Neuronal stem cell (in vitro differentiated cells): ENCODE data around the gene ENOX1.

ENCODE experiments used
- DNase-seq: peaks from one replicate; pipeline ENCODE4 v3.0.0-alpha.2; 2013; ENCODE audit warnings: low spot score
- H2AFZ ChIP-seq: one replicate; pipeline ENCODE4 v1.6.1; 2013; ENCODE audit warnings: mild to moderate bottlenecking, low read length, inconsistent platforms
- H2AK5ac ChIP-seq: 2 replicates; pipeline ENCODE4 v1.6.1; 2013; ENCODE audit warnings: low read depth, mild to moderate bottlenecking, inconsistent platforms, low read length, moderate library complexity, mixed read lengths
- H2BK120ac ChIP-seq: 2 replicates; pipeline ENCODE4 v1.6.1; 2013; ENCODE audit warnings: low read depth, mild to moderate bottlenecking, inconsistent platforms, low read length, moderate library complexity, mixed read lengths
- H2BK12ac ChIP-seq: one replicate; pipeline ENCODE4 v1.6.1; 2013; ENCODE audit warnings: low read length, inconsistent platforms
- H2BK15ac ChIP-seq: 2 replicates; pipeline ENCODE4 v1.6.1; 2013; ENCODE audit warnings: mild to moderate bottlenecking, low read length, inconsistent platforms, mixed read lengths
- H2BK5ac ChIP-seq: one replicate; pipeline ENCODE4 v1.6.1; 2013; ENCODE audit warnings: inconsistent platforms, mild to moderate bottlenecking, low read length, moderate library complexity
- H3K14ac ChIP-seq: one replicate; pipeline ENCODE4 v1.6.1; 2013; ENCODE audit warnings: low read length, inconsistent platforms
- H3K18ac ChIP-seq: 2 replicates; pipeline ENCODE4 v1.6.1; 2013; ENCODE audit warnings: low read length, inconsistent platforms
- H3K23ac ChIP-seq: 2 replicates; pipeline ENCODE4 v1.6.1; 2013; ENCODE audit warnings: low read depth, mild to moderate bottlenecking, mixed read lengths, low read length, inconsistent platforms; ENCODE audit not compliant: poor library complexity
- H3K27ac ChIP-seq: replicated peaks from 3 replicates; pipeline ENCODE4 v1.5.1; 2013; ENCODE audit warnings: low read length, inconsistent platforms
- H3K27me3 ChIP-seq, 3 experiments: 2 replicates each; pipeline ENCODE4 v1.6.1; 2013; ENCODE audit warnings: low read length in 3 of 3, mild to moderate bottlenecking in 2 of 3, inconsistent platforms in 1 of 3, low read depth in 1 of 3, mixed read lengths in 1 of 3, moderate library complexity in 1 of 3; ENCODE audit not compliant: control insufficient read depth in 3 of 3, insufficient read depth in 3 of 3
- H3K36me3 ChIP-seq, 2 donors: replicated peaks in 1 of 2; 2 replicates each; pipeline ENCODE4 v1.6.1; 2013; ENCODE audit warnings: low read length in 2 of 2; ENCODE audit not compliant: control insufficient read depth in 2 of 2, insufficient read depth in 2 of 2
- H3K4ac ChIP-seq: 2 replicates; pipeline ENCODE4 v1.6.1; 2013; ENCODE audit warnings: inconsistent platforms, mild to moderate bottlenecking, low read length, moderate library complexity
- H3K4me1 ChIP-seq, 2 donors: 1 replicate in 1 of 2; 2 replicates in 1 of 2; pipeline ENCODE4 v1.6.1; 2013; ENCODE audit warnings: low read length in 2 of 2, low read depth in 1 of 2; ENCODE audit not compliant: control insufficient read depth in 2 of 2, insufficient read depth in 1 of 2
- H3K4me2 ChIP-seq: one replicate; pipeline ENCODE4 v1.6.1; 2013; ENCODE audit warnings: mild to moderate bottlenecking, low read length, inconsistent platforms; ENCODE audit not compliant: insufficient read depth, poor library complexity, severe bottlenecking
- H3K4me3 ChIP-seq, 2 donors: 2 replicates each; pipeline ENCODE4 v1.5.1; 2013; ENCODE audit warnings: low read length in 2 of 2, mild to moderate bottlenecking in 2 of 2, inconsistent platforms in 1 of 2, moderate library complexity in 1 of 2
- H3K79me1 ChIP-seq: one replicate; pipeline ENCODE4 v1.6.1; 2013; ENCODE audit warnings: low read depth, mild to moderate bottlenecking, inconsistent platforms, low read length, moderate library complexity
- H3K9ac ChIP-seq: one replicate; pipeline ENCODE4 v1.6.1; 2013; ENCODE audit warnings: mild to moderate bottlenecking, low read depth, low read length, inconsistent platforms; ENCODE audit not compliant: poor library complexity
- H3K9me3 ChIP-seq, 2 donors: replicated peaks in 1 of 2; 2 replicates each; pipeline versions ENCODE3 to v1.6.1; 2013; ENCODE audit warnings: low read length in 2 of 2, mild to moderate bottlenecking in 2 of 2, inconsistent platforms in 1 of 2, low read depth in 1 of 2, mixed read lengths in 1 of 2, moderate library complexity in 1 of 2; ENCODE audit not compliant: control insufficient read depth in 2 of 2, insufficient read depth in 1 of 2
- H4K8ac ChIP-seq: one replicate; pipeline ENCODE4 v1.6.1; 2013; ENCODE audit warnings: low read depth, mild to moderate bottlenecking, inconsistent platforms, low read length, moderate library complexity
- H4K91ac ChIP-seq: one replicate; pipeline ENCODE4 v1.6.1; 2013; ENCODE audit warnings: low read length, low read depth, mild to moderate bottlenecking, inconsistent platforms; ENCODE audit not compliant: poor library complexity
- WGBS, 2 donors: extraction: QIAGEN DNeasy Blood & Tissue Kit; methylation state at CpG; one replicate each; pipeline ENCODE4 v1.1.7; 2013; ENCODE audit warnings: missing lambda C conversion rate in 2 of 2, mixed read lengths in 1 of 2; ENCODE audit not compliant: insufficient read length in 2 of 2, insufficient replicate concordance in 1 of 2; ENCODE audit errors: extremely low coverage in 2 of 2; 5-methylcytosine and 5-hydroxymethylcytosine counted together

ENOX1 gene

DNA sequence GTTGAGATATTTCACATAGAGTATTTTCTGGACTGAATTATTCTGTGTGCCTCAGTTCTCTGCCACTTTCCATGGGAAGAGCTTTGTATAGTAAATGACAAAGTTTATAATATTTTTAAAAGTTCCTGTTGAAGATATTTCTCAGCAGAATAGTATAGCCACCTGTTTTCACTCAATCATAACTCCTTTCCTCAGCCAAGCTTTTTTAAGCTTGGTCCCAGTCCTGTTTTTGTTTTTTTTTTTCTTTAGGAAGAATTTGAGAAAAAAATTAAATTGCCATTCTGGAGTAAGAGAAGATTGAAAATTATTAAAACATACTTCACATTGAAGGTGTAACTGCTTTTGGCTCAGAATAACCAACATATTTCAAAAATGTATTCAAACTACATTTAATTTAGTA lies 55.5 kb downstream of the ENOX1 start:
- Histone ChIP-seq H4K8ac (no peak overlapping the region), H3K4me2 (no peak overlapping the region), H3K4me3 (no peak overlapping the region), H2AK5ac (no peak overlapping the region), H3K79me1 (no peaks in the 10 kb centered on the region), H3K27ac (no peak overlapping the region), H2AFZ (no peak overlapping the region), H3K23ac (no peak overlapping the region), H3K4ac (no peak overlapping the region), H3K4me1 (peaks cover 5 to 6% of the 10 kb centered on the region in 2 donors), H2BK120ac (no peak overlapping the region), H3K14ac (no peak overlapping the region), H4K91ac (no peak overlapping the region), H3K18ac (no peak overlapping the region), H3K36me3 (no peaks in the 10 kb centered on the region), H2BK15ac (no peak overlapping the region), H3K9me3 (no peaks in the 10 kb centered on the region), H3K27me3 (no peaks in the 10 kb centered on the region), H2BK5ac (no peak overlapping the region), H3K9ac (no peak overlapping the region), H2BK12ac (no peak overlapping the region)
- no peak for DNase-seq

DNA sequence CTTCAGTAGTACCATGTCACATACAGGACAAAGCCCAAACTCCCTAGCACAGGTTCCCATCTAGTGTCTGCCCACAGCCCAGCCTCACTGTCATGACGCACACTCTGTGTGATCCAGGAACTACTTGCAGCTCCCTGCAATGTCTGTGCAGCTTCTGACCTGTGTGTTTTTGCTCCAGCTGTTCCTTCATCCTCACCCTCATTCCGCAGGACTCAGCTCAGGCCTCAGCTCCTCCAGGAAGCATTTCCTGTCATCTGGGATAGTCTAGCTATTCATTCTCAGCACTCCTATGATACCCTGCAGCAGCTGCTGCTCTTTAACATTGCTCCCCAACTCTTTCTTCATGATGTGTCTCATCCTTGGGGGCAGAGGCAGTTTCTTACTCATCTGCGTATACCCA lies 56.1 kb downstream of the ENOX1 start:
- no peaks in the 10 kb centered on the region for H3K36me3 ChIP-seq
- H3K4me3 ChIP-seq: no peak overlapping the region
- H3K9ac ChIP-seq: no peak overlapping the region
- no peaks in the 10 kb centered on the region for H3K9me3 ChIP-seq
- H2BK5ac ChIP-seq: no peak overlapping the region
- no peak overlapping the region for H3K18ac ChIP-seq
- H3K4me1 ChIP-seq: peaks cover 5 to 6% of the 10 kb centered on the region in 2 donors
- no peak for DNase-seq
- H2BK120ac ChIP-seq: no peak overlapping the region
- no peak overlapping the region for H2AK5ac ChIP-seq
- no peaks in the 10 kb centered on the region for H3K79me1 ChIP-seq
- H2AFZ ChIP-seq: peak overlapping the region; percentile 39
- H4K8ac ChIP-seq: no peak overlapping the region
- H3K4ac ChIP-seq: no peak overlapping the region
- H3K14ac ChIP-seq: no peak overlapping the region
- no peak overlapping the region for H3K23ac ChIP-seq
- no CpG with 5 or more reads among the region's 3 CpGs for WGBS, 2 donors
- H2BK15ac ChIP-seq: no peak overlapping the region
- H3K27ac ChIP-seq: no peak overlapping the region
- H2BK12ac ChIP-seq: no peak overlapping the region
- H4K91ac ChIP-seq: no peak overlapping the region
- H3K27me3 ChIP-seq: no peaks in the 10 kb centered on the region
- H3K4me2 ChIP-seq: no peak overlapping the region

DNA sequence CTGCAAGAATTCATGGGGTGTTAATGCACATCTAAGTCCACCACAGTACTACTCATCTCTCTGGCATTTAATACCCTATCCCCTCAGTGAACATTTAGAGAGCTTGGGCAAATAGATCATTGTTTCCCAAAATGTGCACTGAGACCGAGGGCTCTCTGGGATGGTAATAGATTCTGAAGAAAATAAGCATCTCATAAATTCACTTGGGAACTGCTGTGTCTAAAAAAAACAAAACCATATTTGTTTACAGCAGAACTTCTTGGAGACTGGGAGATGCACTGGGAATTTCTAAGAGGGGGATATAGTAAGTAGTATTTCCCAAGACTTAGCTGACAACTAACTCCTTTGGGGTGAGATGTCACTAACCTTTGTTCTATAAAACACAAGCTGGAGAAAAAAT lies 58.4 kb downstream of the ENOX1 start:
- no peak overlapping the region for H2AK5ac ChIP-seq
- H2BK5ac ChIP-seq: no peak overlapping the region
- no peak overlapping the region for H3K27ac ChIP-seq
- DNase-seq: no peak
- H3K18ac ChIP-seq: no peak overlapping the region
- no peaks in the 10 kb centered on the region for H3K79me1 ChIP-seq
- H2AFZ ChIP-seq: no peak overlapping the region
- no peaks in the 10 kb centered on the region for H3K9me3 ChIP-seq
- H3K23ac ChIP-seq: no peak overlapping the region
- no peak overlapping the region for H3K4me2 ChIP-seq
- peaks cover 6 to 7% of the 10 kb centered on the region in 2 donors for H3K4me1 ChIP-seq
- H2BK120ac ChIP-seq: no peak overlapping the region
- no peak overlapping the region for H4K91ac ChIP-seq
- no peak overlapping the region for H3K4ac ChIP-seq
- H3K4me3 ChIP-seq: no peak overlapping the region
- no peak overlapping the region for H3K9ac ChIP-seq
- H2BK12ac ChIP-seq: no peak overlapping the region
- no peak overlapping the region for H2BK15ac ChIP-seq
- H3K14ac ChIP-seq: no peak overlapping the region
- no peaks in the 10 kb centered on the region for H3K36me3 ChIP-seq
- WGBS, 2 donors: no CpG with 5 or more reads among the region's 1 CpG
- no peaks in the 10 kb centered on the region for H3K27me3 ChIP-seq
- H4K8ac ChIP-seq: no peak overlapping the region

DNA sequence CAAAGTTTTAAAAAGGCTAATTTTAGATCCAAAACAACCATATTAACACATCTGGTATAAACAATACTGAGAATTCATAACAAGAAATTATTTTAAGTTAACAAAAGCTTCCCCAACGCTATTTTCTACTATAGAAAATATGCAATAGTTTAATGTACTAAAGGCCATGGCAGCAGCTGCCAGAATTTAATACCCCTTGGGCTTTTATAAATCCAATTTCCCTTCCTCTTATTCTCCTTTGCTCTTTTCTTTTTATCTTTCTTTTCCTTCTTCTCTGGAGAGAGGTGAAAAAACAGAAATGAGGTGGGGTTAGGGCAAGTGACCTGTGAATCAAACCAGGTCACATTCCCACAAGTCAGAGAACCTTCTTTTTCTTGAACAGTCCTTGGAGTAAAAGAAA lies 58.9 kb downstream of the ENOX1 start:
- no peak overlapping the region for H2AK5ac ChIP-seq
- H4K91ac ChIP-seq: no peak overlapping the region
- H3K36me3 ChIP-seq: no peaks in the 10 kb centered on the region
- no peaks in the 10 kb centered on the region for H3K79me1 ChIP-seq
- DNase-seq: no peak
- H3K14ac ChIP-seq: no peak overlapping the region
- no peak overlapping the region for H3K27ac ChIP-seq
- no peaks in the 10 kb centered on the region for H3K9me3 ChIP-seq
- H2BK15ac ChIP-seq: no peak overlapping the region
- H3K9ac ChIP-seq: no peak overlapping the region
- H3K4ac ChIP-seq: no peak overlapping the region
- H3K4me3 ChIP-seq: no peak overlapping the region
- H4K8ac ChIP-seq: no peak overlapping the region
- H2BK12ac ChIP-seq: no peak overlapping the region
- peaks cover 6 to 7% of the 10 kb centered on the region in 2 donors for H3K4me1 ChIP-seq
- no peak overlapping the region for H3K23ac ChIP-seq
- no peak overlapping the region for H2BK5ac ChIP-seq
- H3K4me2 ChIP-seq: no peak overlapping the region
- no peaks in the 10 kb centered on the region for H3K27me3 ChIP-seq
- H2AFZ ChIP-seq: no peak overlapping the region
- no CpG with 5 or more reads among the region's 1 CpG for WGBS, 2 donors
- no peak overlapping the region for H3K18ac ChIP-seq
- no peak overlapping the region for H2BK120ac ChIP-seq
